Measurements from ENCODE around the gene TRIP13.
A peak's percentile ranks its signal among the peaks of the same experiment; 100 is the strongest.

Gene TRIP13

GRCh38 chr5:957748-958485, 65.2 kb downstream of the TRIP13 start:
- DNase-seq, result no peak

- DNase-seq, result no peak
Observed at GRCh38 chr5:958701-959571, 66.3 kb downstream of the TRIP13 start.

- no peak for DNase-seq
Observed at GRCh38 chr5:959581-960531, 67.2 kb downstream of the TRIP13 start.

- no peak for DNase-seq
Observed at GRCh38 chr5:960551-960950, 67.9 kb downstream of the TRIP13 start.

GRCh38 chr5:961002-961710, 68.5 kb downstream of the TRIP13 start:
- DNase-seq, result no peak

GRCh38 chr5:961711-962240, 69.1 kb downstream of the TRIP13 start:
- no peak for DNase-seq

GRCh38 chr5:962386-962785, 69.7 kb downstream of the TRIP13 start:
- no peak for DNase-seq

GRCh38 chr5:962801-963200, 70.1 kb downstream of the TRIP13 start:
- no peak for DNase-seq

- DNase-seq, result no peak
Observed at GRCh38 chr5:963310-963672, 70.6 kb downstream of the TRIP13 start.

- peak; percentile 24 for DNase-seq
Observed at GRCh38 chr5:963673-964531, 71.2 kb downstream of the TRIP13 start.

- no peak for DNase-seq
Observed at GRCh38 chr5:964821-965220, 72.1 kb downstream of the TRIP13 start.

GRCh38 chr5:965604-966344, 73.1 kb downstream of the TRIP13 start:
- DNase-seq, result no peak

- DNase-seq, result no peak
Observed at GRCh38 chr5:966345-966710, 73.6 kb downstream of the TRIP13 start.

- no peak for DNase-seq
Observed at GRCh38 chr5:966941-967340, 74.3 kb downstream of the TRIP13 start.
